Measurements from ENCODE around the gene PDPR.
"Not testable (repeated sequence)": the region's sequence is repeated elsewhere in the genome, so short reads cannot be mapped to it uniquely, and the experiment has no call there.

GRCh38 chr16:70128844-70129243 lies 14.7 kb downstream of the PDPR start:
- TF ChIP-seq POLR2A (IDR thresholded peaks at IDR 0.05; ENCODE audit: low read length); GATA1 (IDR thresholded peaks at IDR 0.05; ENCODE audit: low read depth, low read length): not testable (repeated sequence)

All from erythroblast (primary cell).